Esophagus squamous epithelium (tissue), 5 donors: ENCODE results near the gene PARD3B. TPM values are rescaled to one million over a fixed set of nuclear protein-coding genes. Genes with fewer than 3 reads are reported as not detected.

ENCODE experiments used
- DNase-seq: peaks from one replicate; lab custom pipeline; 2025; lab: John Stamatoyannopoulos, UW
- H3K27ac ChIP-seq, 4 donors: fragments of 200-600 bp; sonication (generic); one replicate each; pipeline ENCODE4 v1.5.1; 2016 to 2019; ENCODE audit warnings: mild to moderate bottlenecking in 1 of 4
- H3K27me3 ChIP-seq, 4 donors: fragments of 200-600 bp; sonication (generic); 1 replicate in 3 of 4; 2 replicates in 1 of 4; pipeline versions ENCODE4 v1.5.1 to v1.6.0; 2017 to 2021; ENCODE audit warnings: antibody characterized with exemption in 1 of 4
- H3K36me3 ChIP-seq, 3 donors: fragments of 200-600 bp; sonication (generic); one replicate each; pipeline ENCODE4 v1.5.1; 2016 to 2019
- H3K4me1 ChIP-seq, 3 donors: fragments of 200-600 bp; sonication (generic); one replicate each; pipeline ENCODE4 v1.5.1; 2017 to 2019
- H3K4me3 ChIP-seq, 4 donors: fragments of 200-600 bp; sonication (generic); 1 replicate in 3 of 4; 2 replicates in 1 of 4; pipeline ENCODE4 v1.5.1; 2016 to 2019; ENCODE audit warnings: mild to moderate bottlenecking in 2 of 4, moderate library complexity in 1 of 4
- H3K9me3 ChIP-seq, 3 donors: fragments of 200-600 bp; sonication (generic); one replicate each; pipeline ENCODE4 v1.5.1; 2016 to 2019
- CTCF ChIP-seq, 6 experiments: fragments of 450-650 bp in 4 of 6; fragments of 200-600 bp in 2 of 6; sonication (generic) in 2 of 6; IDR thresholded peaks; one replicate each; pipeline ENCODE4 v1.5.1; 2016 to 2019; ENCODE audit warnings: antibody characterized with exemption in 6 of 6, mild to moderate bottlenecking in 4 of 6, moderate library complexity in 4 of 6
- POLR2A ChIP-seq, 4 donors: fragments of 450-650 bp; IDR thresholded peaks; one replicate each; pipeline ENCODE4 v1.6.1; 2017; ENCODE audit warnings: antibody characterized with exemption in 4 of 4, mild to moderate bottlenecking in 4 of 4, moderate library complexity in 3 of 4
- WGBS, 2 donors: methylation state at CpG; one replicate each; pipeline ENCODE4 v1.1.5; 2018; 5-methylcytosine and 5-hydroxymethylcytosine counted together
- intact Hi-C: fragments of 100-400 bp; cut with DNase I; formaldehyde crosslinking; loops from one replicate; pipeline ENCODE4 v1.15.0; 2022
- total RNA-seq, 4 donors: library from RNA; depleted of rRNA; stranded (reverse); fragments of >200 nt; gene quantifications; one replicate each; pipeline ENCODE4 v1.1.0, GENCODE V29; 2016
- donor health status: DM: yes; HTN: yes; CAD: no.

Gene PARD3B
- total RNA-seq, 4 donors from 2014 or later: 2.4 to 15.8 (median 4.3) TPM

- 64 to 72% methylated on average over 6 of the region's 6 CpGs for WGBS, 2 donors
- no peak overlapping the region for H3K4me3 ChIP-seq
- peaks cover 0 to 9% (median 0%) of the 10 kb centered on the region in 3 donors for H3K4me1 ChIP-seq
- no peaks in the 10 kb centered on the region for H3K36me3 ChIP-seq
- intact Hi-C loops: no loop called here
- no peaks in the 10 kb centered on the region for H3K9me3 ChIP-seq
- no peak for DNase-seq
- no peak for TF ChIP-seq POLR2A (IDR thresholded peaks at IDR 0.05)
- TF ChIP-seq CTCF (IDR thresholded peaks at IDR 0.05): no peak
- no peak overlapping the region for H3K27ac ChIP-seq
- H3K27me3 ChIP-seq: no peaks in the 10 kb centered on the region
Observed at GRCh38 chr2:204860274-204860673, 315.0 kb downstream of the PARD3B start.

GRCh38 chr2:204862809-204863208 lies 317.5 kb downstream of the PARD3B start:
- Histone ChIP-seq H3K4me1 (peaks cover 0 to 9% (median 0%) of the 10 kb centered on the region in 3 donors), H3K9me3 (no peaks in the 10 kb centered on the region), H3K4me3 (no peak overlapping the region), H3K36me3 (no peaks in the 10 kb centered on the region), H3K27ac (no peak overlapping the region), H3K27me3 (no peaks in the 10 kb centered on the region)
- WGBS, 2 donors: 89 to 91% methylated on average over 6 to 7 of the region's 7 CpGs
- intact Hi-C loops: no loop called here
- DNase-seq: no peak
- TF ChIP-seq CTCF (IDR thresholded peaks at IDR 0.05): no peak
- TF ChIP-seq POLR2A (IDR thresholded peaks at IDR 0.05): no peak

GRCh38 chr2:204863336-204863735 lies 318.1 kb downstream of the PARD3B start:
- no peak for DNase-seq
- no peak overlapping the region for H3K4me3 ChIP-seq
- H3K4me1 ChIP-seq: peaks cover 0 to 9% (median 0%) of the 10 kb centered on the region in 3 donors
- no peak for TF ChIP-seq CTCF (IDR thresholded peaks at IDR 0.05)
- no peak for TF ChIP-seq POLR2A (IDR thresholded peaks at IDR 0.05)
- intact Hi-C loops: no loop called here
- H3K27ac ChIP-seq: no peak overlapping the region
- H3K36me3 ChIP-seq: no peaks in the 10 kb centered on the region
- no peaks in the 10 kb centered on the region for H3K27me3 ChIP-seq
- no peaks in the 10 kb centered on the region for H3K9me3 ChIP-seq
- 80 to 83% methylated on average over 4 of the region's 4 CpGs for WGBS, 2 donors

- H3K36me3 ChIP-seq: no peaks in the 10 kb centered on the region
- intact Hi-C loops: no loop called here
- H3K27me3 ChIP-seq: no peaks in the 10 kb centered on the region
- H3K9me3 ChIP-seq: no peaks in the 10 kb centered on the region
- H3K27ac ChIP-seq: no peak overlapping the region
- peaks cover 0 to 25% (median 19%) of the 10 kb centered on the region in 3 donors for H3K4me1 ChIP-seq
- 21 to 25% methylated on average over 3 of the region's 3 CpGs for WGBS, 2 donors
- DNase-seq: no peak
- no peak overlapping the region for H3K4me3 ChIP-seq
- no peak for TF ChIP-seq CTCF (IDR thresholded peaks at IDR 0.05)
- TF ChIP-seq POLR2A (IDR thresholded peaks at IDR 0.05): no peak
Observed at GRCh38 chr2:204869132-204869823, 324.0 kb downstream of the PARD3B start.

- peaks cover 0 to 25% (median 19%) of the 10 kb centered on the region in 3 donors for H3K4me1 ChIP-seq
- H3K27ac ChIP-seq: no peak overlapping the region
- no peak overlapping the region for H3K4me3 ChIP-seq
- TF ChIP-seq POLR2A (IDR thresholded peaks at IDR 0.05) (no peak), CTCF (IDR thresholded peaks at IDR 0.05) (no peak)
- no peaks in the 10 kb centered on the region for H3K36me3 ChIP-seq
- no peaks in the 10 kb centered on the region for H3K27me3 ChIP-seq
- H3K9me3 ChIP-seq: no peaks in the 10 kb centered on the region
- intact Hi-C loops: loop anchor here (10.0 kb wide), 1 partner anchor 805 kb away; no protein-coding TSS in a partner anchor
- no peak for DNase-seq
- 70 to 78% methylated on average over 2 of the region's 2 CpGs for WGBS, 2 donors
Observed at GRCh38 chr2:204870053-204870452, 324.8 kb downstream of the PARD3B start.
